ENCODE results near the gene CDK5. TPM values are rescaled to one million over a fixed set of nuclear protein-coding genes. Genes with fewer than 3 reads are reported as not detected.

Gene CDK5
- total and polyA plus RNA-seq, 9 of the 15 experiments (the other 6 are each of a cell fraction or from before 2014, with no cell fraction given), result 3.2 to 38.0 (median 27.5) TPM

DNA sequence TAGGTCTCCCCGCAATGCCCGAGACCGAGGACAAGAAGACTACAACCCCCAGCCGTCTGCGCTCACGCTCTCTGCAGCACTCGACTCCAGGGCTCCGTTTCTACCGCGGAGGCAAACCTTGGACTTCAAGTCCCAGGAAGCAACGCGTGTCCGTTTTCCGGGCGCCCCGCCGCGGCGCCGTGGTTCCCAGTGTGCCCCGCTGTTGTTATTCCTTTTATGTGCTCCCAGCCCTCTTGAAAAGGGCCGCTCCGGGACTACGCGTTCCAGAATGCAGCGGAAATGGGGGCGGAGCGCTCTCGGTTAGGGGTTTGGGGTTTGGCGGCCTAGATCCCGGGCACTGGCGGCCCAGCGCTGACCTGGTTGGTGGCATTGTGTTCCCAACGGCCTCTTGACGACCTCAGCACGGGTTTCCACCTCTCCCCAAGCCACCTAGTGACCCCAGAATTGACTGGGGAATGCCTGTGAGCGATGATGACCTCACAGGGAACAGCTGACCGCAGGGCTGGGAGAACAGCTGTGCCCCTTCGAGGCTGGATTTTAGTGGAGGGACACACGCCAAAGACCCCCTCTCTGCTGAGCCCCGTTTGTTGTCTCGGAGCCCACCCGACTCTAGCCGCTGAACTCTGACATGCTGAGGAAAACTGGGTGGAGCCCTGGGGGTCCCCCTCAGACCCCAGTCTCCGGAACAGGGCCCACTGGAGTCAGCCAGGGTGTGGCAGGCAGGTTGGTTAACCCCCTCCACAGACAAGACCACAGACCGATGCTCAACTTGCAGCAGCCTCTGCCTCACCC is 488 bp upstream of the CDK5 start (continued):
- 0 out of 2 replicates have a peak, but pooled peaks have one; percentile 12 for TF ChIP-seq CC2D1A (IDR thresholded peaks at IDR 0.05)
- TF ChIP-seq, protein P1, sequence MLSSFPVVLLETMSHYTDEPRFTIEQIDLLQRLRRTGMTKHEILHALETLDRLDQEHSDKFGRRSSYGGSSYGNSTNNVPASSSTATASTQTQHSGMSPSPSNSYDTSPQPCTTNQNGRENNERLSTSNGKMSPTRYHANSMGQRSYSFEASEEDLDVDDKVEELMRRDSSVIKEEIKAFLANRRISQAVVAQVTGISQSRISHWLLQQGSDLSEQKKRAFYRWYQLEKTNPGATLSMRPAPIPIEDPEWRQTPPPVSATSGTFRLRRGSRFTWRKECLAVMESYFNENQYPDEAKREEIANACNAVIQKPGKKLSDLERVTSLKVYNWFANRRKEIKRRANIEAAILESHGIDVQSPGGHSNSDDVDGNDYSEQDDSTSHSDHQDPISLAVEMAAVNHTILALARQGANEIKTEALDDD (IDR thresholded peaks at IDR 0.05), result no peak
- no peak for TF ChIP-seq CBX1 (IDR thresholded peaks at IDR 0.05; ENCODE audit: low read depth)
- no peak for TF ChIP-seq KHSRP (IDR thresholded peaks at IDR 0.05)
- TF ChIP-seq ZNF347 (CRISPR knock-in tag; IDR thresholded peaks at IDR 0.05; ENCODE audit: low read depth), result no peak
- peak; percentile 86; the same call in 1 of the 2 replicates for TF ChIP-seq BACH1 (tag; IDR thresholded peaks at IDR 0.05)
- no peak; the same call in 1 of the 2 replicates for TF ChIP-seq ZNF431 (CRISPR knock-in tag; IDR thresholded peaks at IDR 0.05)
- TF ChIP-seq, protein P2, sequence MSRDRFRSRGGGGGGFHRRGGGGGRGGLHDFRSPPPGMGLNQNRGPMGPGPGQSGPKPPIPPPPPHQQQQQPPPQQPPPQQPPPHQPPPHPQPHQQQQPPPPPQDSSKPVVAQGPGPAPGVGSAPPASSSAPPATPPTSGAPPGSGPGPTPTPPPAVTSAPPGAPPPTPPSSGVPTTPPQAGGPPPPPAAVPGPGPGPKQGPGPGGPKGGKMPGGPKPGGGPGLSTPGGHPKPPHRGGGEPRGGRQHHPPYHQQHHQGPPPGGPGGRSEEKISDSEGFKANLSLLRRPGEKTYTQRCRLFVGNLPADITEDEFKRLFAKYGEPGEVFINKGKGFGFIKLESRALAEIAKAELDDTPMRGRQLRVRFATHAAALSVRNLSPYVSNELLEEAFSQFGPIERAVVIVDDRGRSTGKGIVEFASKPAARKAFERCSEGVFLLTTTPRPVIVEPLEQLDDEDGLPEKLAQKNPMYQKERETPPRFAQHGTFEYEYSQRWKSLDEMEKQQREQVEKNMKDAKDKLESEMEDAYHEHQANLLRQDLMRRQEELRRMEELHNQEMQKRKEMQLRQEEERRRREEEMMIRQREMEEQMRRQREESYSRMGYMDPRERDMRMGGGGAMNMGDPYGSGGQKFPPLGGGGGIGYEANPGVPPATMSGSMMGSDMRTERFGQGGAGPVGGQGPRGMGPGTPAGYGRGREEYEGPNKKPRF (IDR thresholded peaks at IDR 0.05; ENCODE audit: low read depth, low read length), result no peak
- no peak for TF ChIP-seq ZNF696 (CRISPR knock-in tag; conservative IDR thresholded peaks at IDR 0.05)
- TF ChIP-seq, protein P3, sequence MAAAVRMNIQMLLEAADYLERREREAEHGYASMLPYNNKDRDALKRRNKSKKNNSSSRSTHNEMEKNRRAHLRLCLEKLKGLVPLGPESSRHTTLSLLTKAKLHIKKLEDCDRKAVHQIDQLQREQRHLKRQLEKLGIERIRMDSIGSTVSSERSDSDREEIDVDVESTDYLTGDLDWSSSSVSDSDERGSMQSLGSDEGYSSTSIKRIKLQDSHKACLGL (CRISPR knock-in tag; IDR thresholded peaks at IDR 0.05; ENCODE audit: borderline replicate concordance, poor library complexity, severe bottlenecking), result no peak
- no peak for TF ChIP-seq HIVEP1 (CRISPR knock-in tag; IDR thresholded peaks at IDR 0.05)
- no peak for TF ChIP-seq PHB2 (IDR thresholded peaks at IDR 0.05; ENCODE audit: low read depth)
- TF ChIP-seq, protein P4, sequence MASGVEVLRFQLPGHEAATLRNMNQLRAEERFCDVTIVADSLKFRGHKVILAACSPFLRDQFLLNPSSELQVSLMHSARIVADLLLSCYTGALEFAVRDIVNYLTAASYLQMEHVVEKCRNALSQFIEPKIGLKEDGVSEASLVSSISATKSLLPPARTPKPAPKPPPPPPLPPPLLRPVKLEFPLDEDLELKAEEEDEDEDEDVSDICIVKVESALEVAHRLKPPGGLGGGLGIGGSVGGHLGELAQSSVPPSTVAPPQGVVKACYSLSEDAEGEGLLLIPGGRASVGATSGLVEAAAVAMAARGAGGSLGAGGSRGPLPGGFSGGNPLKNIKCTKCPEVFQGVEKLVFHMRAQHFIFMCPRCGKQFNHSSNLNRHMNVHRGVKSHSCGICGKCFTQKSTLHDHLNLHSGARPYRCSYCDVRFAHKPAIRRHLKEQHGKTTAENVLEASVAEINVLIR (CRISPR knock-in tag; IDR thresholded peaks at IDR 0.05), result peak; percentile 45; the same call in 1 of the 2 replicates
- TF ChIP-seq, protein P5, sequence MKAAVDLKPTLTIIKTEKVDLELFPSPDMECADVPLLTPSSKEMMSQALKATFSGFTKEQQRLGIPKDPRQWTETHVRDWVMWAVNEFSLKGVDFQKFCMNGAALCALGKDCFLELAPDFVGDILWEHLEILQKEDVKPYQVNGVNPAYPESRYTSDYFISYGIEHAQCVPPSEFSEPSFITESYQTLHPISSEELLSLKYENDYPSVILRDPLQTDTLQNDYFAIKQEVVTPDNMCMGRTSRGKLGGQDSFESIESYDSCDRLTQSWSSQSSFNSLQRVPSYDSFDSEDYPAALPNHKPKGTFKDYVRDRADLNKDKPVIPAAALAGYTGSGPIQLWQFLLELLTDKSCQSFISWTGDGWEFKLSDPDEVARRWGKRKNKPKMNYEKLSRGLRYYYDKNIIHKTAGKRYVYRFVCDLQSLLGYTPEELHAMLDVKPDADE (conservative IDR thresholded peaks at IDR 0.05; ENCODE audit: control insufficient read depth, low read depth, low read length), result peak; percentile 100
- TF ChIP-seq, protein P6, sequence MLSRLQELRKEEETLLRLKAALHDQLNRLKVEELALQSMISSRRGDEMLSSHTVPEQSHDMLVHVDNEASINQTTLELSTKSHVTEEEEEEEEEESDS (CRISPR knock-in tag; IDR thresholded peaks at IDR 0.05), result no peak
- TF ChIP-seq, protein P7, sequence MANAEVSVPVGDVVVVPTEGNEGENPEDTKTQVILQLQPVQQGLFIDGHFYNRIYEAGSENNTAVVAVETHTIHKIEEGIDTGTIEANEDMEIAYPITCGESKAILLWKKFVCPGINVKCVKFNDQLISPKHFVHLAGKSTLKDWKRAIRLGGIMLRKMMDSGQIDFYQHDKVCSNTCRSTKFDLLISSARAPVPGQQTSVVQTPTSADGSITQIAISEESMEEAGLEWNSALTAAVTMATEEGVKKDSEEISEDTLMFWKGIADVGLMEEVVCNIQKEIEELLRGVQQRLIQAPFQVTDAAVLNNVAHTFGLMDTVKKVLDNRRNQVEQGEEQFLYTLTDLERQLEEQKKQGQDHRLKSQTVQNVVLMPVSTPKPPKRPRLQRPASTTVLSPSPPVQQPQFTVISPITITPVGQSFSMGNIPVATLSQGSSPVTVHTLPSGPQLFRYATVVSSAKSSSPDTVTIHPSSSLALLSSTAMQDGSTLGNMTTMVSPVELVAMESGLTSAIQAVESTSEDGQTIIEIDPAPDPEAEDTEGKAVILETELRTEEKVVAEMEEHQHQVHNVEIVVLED (CRISPR knock-in tag; IDR thresholded peaks at IDR 0.05), result peak; percentile 95
- TF ChIP-seq COPS2 (conservative IDR thresholded peaks at IDR 0.05), result no peak
- no peak for TF ChIP-seq ILF3 (IDR thresholded peaks at IDR 0.05; ENCODE audit: borderline replicate concordance)
- TF ChIP-seq CCAR2 (IDR thresholded peaks at IDR 0.05; ENCODE audit: low read depth, low read length), result no peak

All from K562 (cell line).